Keratinocyte (primary cell): ENCODE results near the gene RAB11FIP4. TPM values are rescaled to one million over a fixed set of nuclear protein-coding genes. Genes with fewer than 3 reads are reported as not detected.

Experiments used
- DNase-seq: peaks from one replicate; pipeline ENCODE4 v3.0.0-alpha.2; 2011; ENCODE audit warnings: low read depth, missing footprints, low spot score
- FAIRE-seq: peaks from 2 replicates; lab custom pipeline; 2011; peaks lifted over from hg19 to GRCh38; lab: Jason Lieb, UNC
- H2AFZ ChIP-seq: 2 replicates; pipeline ENCODE4 v1.6.0; 2012; ENCODE audit warnings: low read length, control low read depth, inconsistent platforms; ENCODE audit not compliant: control insufficient read depth
- H3K27ac ChIP-seq: 2 replicates; pipeline ENCODE4 v1.5.1; 2011; ENCODE audit warnings: low read length; ENCODE audit not compliant: control insufficient read depth, insufficient read depth
- H3K27me3 ChIP-seq: 3 replicates; pipeline ENCODE4 v1.6.0; 2011; ENCODE audit warnings: low read length; ENCODE audit not compliant: control insufficient read depth, insufficient read depth; ENCODE audit errors: extremely low read depth
- H3K36me3 ChIP-seq, 2 experiments: 2 replicates in 1 of 2; 3 replicates in 1 of 2; pipeline ENCODE4 v1.5.1; 2011; ENCODE audit warnings: low read length in 2 of 2, mild to moderate bottlenecking in 1 of 2; ENCODE audit not compliant: control insufficient read depth in 2 of 2, insufficient read depth in 2 of 2; ENCODE audit errors: extremely low read depth in 1 of 2
- H3K4me1 ChIP-seq: 3 replicates; pipeline ENCODE4 v1.5.1; 2011; ENCODE audit warnings: low read length; ENCODE audit not compliant: control insufficient read depth, insufficient read depth; ENCODE audit errors: extremely low read depth
- H3K4me2 ChIP-seq: 3 replicates; pipeline ENCODE4 v1.6.0; 2011; ENCODE audit warnings: low read depth, low read length; ENCODE audit not compliant: control insufficient read depth, insufficient read depth; ENCODE audit errors: extremely low read depth
- H3K4me3 ChIP-seq, 3 experiments: fragments of 200-600 bp in 1 of 3; sonication (generic) in 1 of 3; 2 replicates in 2 of 3; 3 replicates in 1 of 3; pipeline ENCODE4 v1.5.1; 2011 to 2016; ENCODE audit warnings: low read length in 3 of 3, mild to moderate bottlenecking in 3 of 3, control low read depth in 2 of 3, inconsistent platforms in 1 of 3, low read depth in 1 of 3, mixed read lengths in 1 of 3, mixed run types in 1 of 3, moderate library complexity in 1 of 3; ENCODE audit not compliant: control insufficient read depth in 2 of 3, insufficient read depth in 2 of 3; ENCODE audit errors: extremely low read depth in 1 of 3
- H3K79me2 ChIP-seq: 2 replicates; pipeline ENCODE4 v1.6.0; 2012; ENCODE audit warnings: low read length; ENCODE audit not compliant: control insufficient read depth, insufficient read depth
- H3K9ac ChIP-seq: 3 replicates; pipeline ENCODE4 v1.6.0; 2011; ENCODE audit warnings: low read length; ENCODE audit not compliant: control insufficient read depth, insufficient read depth; ENCODE audit errors: extremely low read depth
- H3K9me1 ChIP-seq: 3 replicates; pipeline ENCODE4 v1.6.0; 2011; ENCODE audit warnings: low read length; ENCODE audit not compliant: control insufficient read depth, insufficient read depth; ENCODE audit errors: extremely low read depth
- H3K9me3 ChIP-seq: 2 replicates; pipeline ENCODE4 v1.5.1; 2012; ENCODE audit warnings: low read depth, low read length; ENCODE audit not compliant: control insufficient read depth
- H4K20me1 ChIP-seq: 3 replicates; pipeline ENCODE4 v1.6.0; 2011; ENCODE audit warnings: low read length; ENCODE audit not compliant: control insufficient read depth, insufficient read depth; ENCODE audit errors: extremely low read depth
- EZH2 ChIP-seq: IDR thresholded peaks from one replicate; pipeline ENCODE4 v1.6.1; 2012; ENCODE audit warnings: inconsistent platforms, mild to moderate bottlenecking, low read length, moderate library complexity
- dilution Hi-C: fragments of 300-500 bp; cut with MboI; formaldehyde crosslinking; loops from one replicate; pipeline ENCODE4 v1.7.0; 2020; ENCODE audit warnings: low sequenced_read_pairs; ENCODE audit not compliant: extremely low pct_ligation_motif_present
- polyA plus RNA-seq, 5 experiments: library from polyadenylated mRNA; depleted of rRNA in 3 of 5; stranded (reverse) in 3 of 5; stranded (forward) in 1 of 5; unstranded in 1 of 5; fragments of >200 nt; gene quantifications; 1 replicate in 1 of 5; 2 replicates in 3 of 5; 3 replicates in 1 of 5; pipeline versions ENCODE4 v1.2.1 to v1.2.3, GENCODE V29; 2011 to 2012; ENCODE audit warnings: missing spikeins in 2 of 5, low read depth in 1 of 5, low replicate concordance in 1 of 5
- TF ChIP-seq, protein P1 (sequence below), 3 experiments: IDR thresholded peaks in 1 of 3; conservative IDR thresholded peaks in 1 of 3; optimal IDR thresholded peaks in 1 of 3; 2 replicates in 2 of 3; 3 replicates in 1 of 3; pipeline versions ENCODE3 to v1.5.1; 2011; ENCODE audit warnings: low read length in 3 of 3, mild to moderate bottlenecking in 3 of 3, moderate library complexity in 2 of 3, control low read depth in 1 of 3, inconsistent platforms in 1 of 3; ENCODE audit not compliant: insufficient read depth in 2 of 3; ENCODE audit errors: extremely low read depth in 1 of 3

Gene RAB11FIP4
- polyA plus RNA-seq, 1 donor (not counting 4 experiments of a cell fraction or from before 2014, with no cell fraction given): 9.1 TPM

DNA sequence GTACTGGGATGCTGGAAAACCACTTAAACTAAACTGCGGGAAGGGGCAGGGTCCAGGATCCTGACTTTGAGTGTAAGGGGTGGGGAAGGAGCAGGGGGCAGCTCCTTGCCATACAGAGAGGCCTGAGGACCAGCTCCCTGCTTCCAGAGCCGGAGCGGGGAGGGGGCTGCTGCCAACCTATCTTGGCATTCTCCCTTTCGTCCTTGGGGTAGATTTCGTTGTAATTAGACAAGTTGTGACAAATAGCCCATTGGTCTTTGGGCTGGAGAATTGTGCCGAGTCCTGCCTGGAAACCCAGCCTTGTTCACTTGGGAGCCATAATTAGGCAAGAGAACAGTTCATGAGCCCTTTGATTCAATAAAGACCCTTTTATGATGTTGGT lies 175.5 kb downstream of the RAB11FIP4 start:
- Histone ChIP-seq H3K4me1 (peaks cover 29% of the 10 kb centered on the region), H3K9me1 (no peaks in the 10 kb centered on the region), H4K20me1 (peaks cover 4% of the 10 kb centered on the region), H2AFZ (no peak overlapping the region), H3K4me3 (no peak overlapping the region), H3K36me3 (peaks cover 5% of the 10 kb centered on the region in 2 experiments), H3K9me3 (no peaks in the 10 kb centered on the region), H3K4me2 (no peak overlapping the region), H3K9ac (no peak overlapping the region), H3K79me2 (peaks cover 55% of the 10 kb centered on the region), H3K27ac (no peak overlapping the region), H3K27me3 (no peaks in the 10 kb centered on the region)
- FAIRE-seq (no peak), DNase-seq (no peak)
- dilution Hi-C loops: no loop called here
- no peak for TF ChIP-seq EZH2
- TF ChIP-seq, protein P1, sequence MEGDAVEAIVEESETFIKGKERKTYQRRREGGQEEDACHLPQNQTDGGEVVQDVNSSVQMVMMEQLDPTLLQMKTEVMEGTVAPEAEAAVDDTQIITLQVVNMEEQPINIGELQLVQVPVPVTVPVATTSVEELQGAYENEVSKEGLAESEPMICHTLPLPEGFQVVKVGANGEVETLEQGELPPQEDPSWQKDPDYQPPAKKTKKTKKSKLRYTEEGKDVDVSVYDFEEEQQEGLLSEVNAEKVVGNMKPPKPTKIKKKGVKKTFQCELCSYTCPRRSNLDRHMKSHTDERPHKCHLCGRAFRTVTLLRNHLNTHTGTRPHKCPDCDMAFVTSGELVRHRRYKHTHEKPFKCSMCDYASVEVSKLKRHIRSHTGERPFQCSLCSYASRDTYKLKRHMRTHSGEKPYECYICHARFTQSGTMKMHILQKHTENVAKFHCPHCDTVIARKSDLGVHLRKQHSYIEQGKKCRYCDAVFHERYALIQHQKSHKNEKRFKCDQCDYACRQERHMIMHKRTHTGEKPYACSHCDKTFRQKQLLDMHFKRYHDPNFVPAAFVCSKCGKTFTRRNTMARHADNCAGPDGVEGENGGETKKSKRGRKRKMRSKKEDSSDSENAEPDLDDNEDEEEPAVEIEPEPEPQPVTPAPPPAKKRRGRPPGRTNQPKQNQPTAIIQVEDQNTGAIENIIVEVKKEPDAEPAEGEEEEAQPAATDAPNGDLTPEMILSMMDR (optimal IDR thresholded peaks at IDR 0.05 in 1 of 3, IDR thresholded peaks at IDR 0.05 in 1 of 3, conservative IDR thresholded peaks at IDR 0.05 in 1 of 3; ENCODE audit: extremely low read depth in 1 of 3, insufficient read depth in 2 of 3, low read length in 3 of 3): no peak

DNA sequence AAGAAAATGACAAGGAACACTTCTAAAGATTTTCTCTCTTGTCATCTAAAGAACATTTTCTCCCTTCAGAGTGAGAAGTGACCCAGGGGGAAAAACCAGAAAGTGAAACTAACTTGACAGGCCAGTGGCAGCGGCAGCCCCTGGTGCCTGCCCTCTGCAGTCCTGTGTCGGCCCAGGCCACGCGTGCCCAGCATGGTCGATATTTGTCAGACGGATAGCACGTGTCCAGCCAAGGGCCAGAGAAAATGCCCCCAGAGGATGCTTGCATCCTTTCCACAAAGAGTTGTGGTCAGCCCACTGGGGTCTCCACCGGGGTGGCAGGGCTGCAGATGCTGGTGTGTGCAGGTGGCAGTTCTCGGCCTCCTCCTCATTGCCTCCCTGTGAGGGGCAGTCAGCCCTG lies 176.6 kb downstream of the RAB11FIP4 start:
- Histone ChIP-seq H3K9me1 (no peaks in the 10 kb centered on the region), H3K4me2 (no peak overlapping the region), H2AFZ (no peak overlapping the region), H3K4me1 (peaks cover 34% of the 10 kb centered on the region), H4K20me1 (peaks cover 4% of the 10 kb centered on the region), H3K36me3 (peaks cover 3 to 4% of the 10 kb centered on the region in 2 experiments), H3K27ac (no peak overlapping the region), H3K9ac (no peak overlapping the region), H3K79me2 (peaks cover 49% of the 10 kb centered on the region), H3K4me3 (no peak overlapping the region), H3K9me3 (no peaks in the 10 kb centered on the region), H3K27me3 (no peaks in the 10 kb centered on the region)
- no peak for FAIRE-seq
- dilution Hi-C loops: no loop called here
- TF ChIP-seq EZH2: no peak
- TF ChIP-seq, protein P1 (optimal IDR thresholded peaks at IDR 0.05 in 1 of 3, IDR thresholded peaks at IDR 0.05 in 1 of 3, conservative IDR thresholded peaks at IDR 0.05 in 1 of 3; ENCODE audit: extremely low read depth in 1 of 3, insufficient read depth in 2 of 3, low read length in 3 of 3): no peak
- DNase-seq: no peak
